ENCODE results near the gene SOST.
"Not testable (repeated sequence)": the region's sequence is repeated elsewhere in the genome, so short reads cannot be mapped to it uniquely, and the experiment has no call there.

Gene SOST

DNA sequence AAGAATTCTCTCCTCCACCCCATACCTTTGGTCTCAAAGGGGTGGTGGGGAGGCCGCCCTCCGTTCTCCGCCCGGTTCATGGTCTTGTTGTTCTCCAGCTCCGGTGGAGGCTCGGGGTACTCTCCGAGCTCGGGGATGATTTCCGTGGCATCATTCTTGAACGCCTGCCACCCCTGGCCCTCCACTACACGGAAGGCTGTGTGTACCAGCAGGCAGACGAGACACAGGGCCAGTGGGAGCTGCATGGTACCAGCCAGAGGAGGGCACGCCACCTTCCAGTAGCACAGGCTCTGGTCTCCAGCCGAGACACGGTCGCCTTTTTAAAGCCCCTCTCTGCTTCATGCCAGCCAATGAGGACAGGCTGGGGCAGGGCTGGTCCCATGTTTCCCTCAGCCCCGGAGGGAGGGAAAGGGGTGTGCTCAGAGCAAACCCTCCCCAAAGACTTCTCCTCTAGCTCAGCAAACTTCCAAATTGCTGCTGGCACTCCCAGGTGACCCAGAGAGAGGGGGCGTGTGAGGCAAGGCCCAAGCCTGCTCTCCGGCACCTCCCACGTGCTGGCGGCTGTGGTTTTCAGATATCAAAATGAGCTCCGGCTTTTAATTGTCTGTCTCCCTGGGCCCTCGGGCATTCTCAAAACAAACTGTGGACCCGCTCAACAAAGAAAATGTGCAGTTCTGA lies at the start of gene SOST:
Gene SOST, minus strand, starts transcription at position 295 of the 678 bp plus-strand sequence. Its CDS starts 50 bp downstream, at position 245.
- DNase-seq (ENCODE audit: low read depth) = no peak

DNA sequence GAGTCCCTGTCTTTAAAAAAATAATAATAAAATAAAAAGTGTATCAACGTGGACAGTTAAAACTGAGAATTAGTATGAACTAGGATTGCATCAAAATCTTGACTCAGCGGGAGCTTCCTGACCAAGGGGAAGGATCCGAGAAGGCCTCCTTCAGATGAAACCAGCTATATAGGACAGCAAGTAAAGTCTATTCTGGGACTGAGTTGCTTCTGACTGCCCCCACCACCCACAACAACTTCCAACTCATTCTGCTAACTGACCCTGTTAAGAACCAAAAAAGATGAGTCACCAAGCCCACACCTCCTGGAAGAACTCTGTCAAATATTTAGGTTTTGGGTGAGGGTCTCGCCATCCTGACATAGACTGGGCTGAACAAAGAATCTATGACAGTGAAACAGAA lies 49.5 kb upstream of the SOST start:
- DNase-seq (ENCODE audit: low read depth) = no peak

DNA sequence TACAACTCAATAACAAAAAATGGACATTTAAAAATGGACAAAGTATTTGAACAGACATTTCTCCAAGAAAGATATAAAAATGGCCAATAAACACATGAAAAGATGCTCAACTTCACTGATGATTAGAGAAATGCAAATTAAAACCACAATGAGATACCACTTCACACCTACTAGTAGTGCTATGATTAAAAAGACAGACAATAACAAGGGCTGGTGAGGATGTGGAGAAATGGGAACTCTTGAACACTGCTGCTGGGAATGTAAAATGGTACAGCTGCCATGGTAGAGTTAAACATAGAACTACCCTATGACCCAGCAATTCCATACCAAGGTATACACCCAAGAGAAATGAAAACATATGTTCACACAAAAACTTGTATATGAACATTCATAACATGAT lies 46.5 kb upstream of the SOST start:
- DNase-seq (ENCODE audit: low read depth) = no peak

DNA sequence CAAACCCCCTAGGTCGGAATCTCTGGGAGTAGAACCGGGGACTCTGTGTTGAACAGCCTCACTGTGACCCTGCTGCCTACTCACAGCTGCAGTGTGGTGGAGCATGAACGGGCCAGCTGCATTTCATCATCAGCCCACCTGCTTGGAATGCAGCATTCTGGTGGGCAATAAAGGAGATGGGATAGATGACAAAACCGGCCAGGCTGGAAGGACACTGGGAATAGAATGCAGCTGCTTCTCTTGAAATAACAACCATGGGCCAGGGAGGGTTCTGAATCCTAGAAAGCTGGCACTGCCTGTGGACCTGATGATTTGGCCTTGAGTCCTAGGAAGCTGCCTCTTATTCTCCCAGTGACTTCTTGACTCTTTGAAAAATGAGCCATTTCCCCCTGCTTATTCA lies 45.2 kb upstream of the SOST start:
- no peak for DNase-seq (ENCODE audit: low read depth)

DNA sequence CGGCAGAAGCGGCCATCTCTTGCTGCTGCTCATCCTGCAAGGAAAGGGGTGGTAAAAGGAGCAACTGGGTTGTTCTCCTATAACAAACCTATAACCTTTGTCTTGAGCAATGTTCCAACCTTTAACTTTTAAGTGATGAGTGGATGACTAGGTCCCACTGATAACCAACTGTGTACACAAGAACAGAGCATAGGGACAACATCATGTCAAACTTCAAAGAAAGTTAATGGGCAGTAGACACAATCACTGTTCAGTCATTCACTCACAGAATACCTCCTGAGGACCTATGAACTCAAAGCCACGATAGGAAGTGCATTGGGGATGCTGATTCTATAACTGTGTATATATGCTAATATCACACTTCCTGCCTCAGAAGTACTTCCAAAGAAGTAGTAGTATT lies 43.3 kb upstream of the SOST start:
- DNase-seq (ENCODE audit: low read depth) = no peak

DNA sequence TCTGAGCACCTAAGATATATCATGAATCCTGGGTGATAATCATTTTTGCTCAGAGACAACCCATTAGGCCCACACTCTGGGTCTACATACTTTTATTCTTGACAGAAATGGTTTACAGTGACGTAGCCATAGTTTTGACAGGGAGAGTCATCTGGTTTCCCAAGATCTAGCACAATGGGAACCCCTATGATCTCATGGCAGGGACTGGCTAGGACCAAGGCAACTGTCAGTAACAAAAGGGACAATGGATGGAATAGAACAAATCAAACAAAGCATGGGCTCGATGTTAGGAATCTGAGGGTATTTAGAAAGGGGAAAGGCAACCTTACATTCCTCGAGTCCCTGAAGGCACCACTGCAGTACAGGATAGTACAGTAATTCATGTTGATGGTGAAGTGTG lies 42.1 kb upstream of the SOST start:
- DNase-seq (ENCODE audit: low read depth) = no peak

DNA sequence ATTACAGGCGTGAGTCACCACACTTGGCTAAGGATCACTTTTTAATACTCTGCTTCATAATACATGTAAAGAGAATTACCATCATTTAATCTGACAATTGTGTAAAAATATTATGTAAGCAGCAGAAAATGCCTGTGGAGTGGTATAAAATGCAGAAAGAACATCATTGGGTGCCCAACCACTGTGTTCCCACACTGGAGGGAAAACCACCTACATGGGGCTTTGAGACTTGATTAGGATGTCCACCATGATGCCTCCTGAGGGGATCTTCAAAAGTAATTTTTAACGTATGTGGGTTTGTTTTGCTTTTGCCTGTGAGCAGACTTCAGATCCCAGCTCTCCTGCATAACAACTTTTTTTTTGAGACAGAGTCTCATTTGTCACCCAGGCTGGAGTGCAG lies 40.5 kb upstream of the SOST start:
- no peak for DNase-seq (ENCODE audit: low read depth)

DNA sequence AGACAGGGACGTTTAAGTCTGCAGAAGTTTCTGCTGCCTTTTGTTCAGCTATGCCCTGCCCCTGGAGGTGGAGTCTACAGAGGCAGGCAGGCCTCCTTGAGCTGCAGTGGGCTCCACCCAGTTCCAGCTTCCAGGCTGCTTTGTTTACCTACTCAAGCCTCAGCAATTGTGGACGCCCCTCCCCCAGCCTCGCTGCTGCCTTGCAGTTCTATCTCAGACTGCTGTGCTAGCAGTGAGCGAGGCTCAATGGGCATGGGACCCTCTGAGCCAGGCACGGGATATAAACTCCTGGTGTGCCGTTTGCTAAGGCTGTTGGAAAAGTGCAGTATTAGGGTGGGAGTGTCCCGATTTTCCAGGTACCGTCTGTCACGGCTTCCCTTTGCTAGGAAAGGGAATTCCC lies 39.4 kb upstream of the SOST start:
- not testable (repeated sequence) for DNase-seq (ENCODE audit: low read depth)

DNA sequence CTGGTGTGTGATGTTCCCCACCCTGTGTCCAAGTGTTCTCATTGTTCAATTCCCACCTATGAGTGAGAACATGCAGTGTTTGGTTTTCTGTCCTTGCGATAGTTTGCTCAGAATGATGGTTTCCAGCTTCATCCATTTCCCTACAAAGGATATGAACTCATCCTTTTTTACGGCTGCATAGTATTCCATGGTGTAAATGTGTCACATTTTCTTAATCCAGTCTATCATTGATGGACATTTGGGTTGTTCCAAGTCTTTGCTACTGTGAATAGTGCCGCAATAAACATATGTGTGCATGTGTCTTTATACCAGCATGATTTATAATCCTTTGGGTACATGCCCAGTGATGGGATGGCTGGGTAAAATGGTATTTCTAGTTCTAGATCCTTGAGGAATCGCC lies 34.1 kb upstream of the SOST start:
- DNase-seq (ENCODE audit: low read depth) = not testable (repeated sequence)

DNA sequence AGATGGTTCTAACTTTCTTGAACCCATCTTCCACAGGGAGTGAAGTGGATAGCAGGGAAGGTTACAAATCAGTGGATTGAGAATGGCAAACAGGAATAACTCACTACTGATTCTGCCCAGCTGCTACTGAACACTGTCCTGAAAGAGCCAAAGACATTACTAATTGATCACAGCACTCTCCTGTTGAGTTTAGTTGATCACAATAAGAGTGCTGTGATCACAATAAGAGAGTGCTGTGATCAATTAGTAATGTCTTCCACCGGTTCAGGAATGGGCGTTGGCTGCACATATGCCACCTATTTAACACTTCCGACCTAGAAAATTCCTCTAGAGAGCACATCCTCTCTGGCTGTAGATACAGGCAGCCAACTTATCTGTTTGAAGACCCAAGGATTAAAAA lies 33.0 kb upstream of the SOST start:
- peak; percentile 32 for DNase-seq (ENCODE audit: low read depth)

DNA sequence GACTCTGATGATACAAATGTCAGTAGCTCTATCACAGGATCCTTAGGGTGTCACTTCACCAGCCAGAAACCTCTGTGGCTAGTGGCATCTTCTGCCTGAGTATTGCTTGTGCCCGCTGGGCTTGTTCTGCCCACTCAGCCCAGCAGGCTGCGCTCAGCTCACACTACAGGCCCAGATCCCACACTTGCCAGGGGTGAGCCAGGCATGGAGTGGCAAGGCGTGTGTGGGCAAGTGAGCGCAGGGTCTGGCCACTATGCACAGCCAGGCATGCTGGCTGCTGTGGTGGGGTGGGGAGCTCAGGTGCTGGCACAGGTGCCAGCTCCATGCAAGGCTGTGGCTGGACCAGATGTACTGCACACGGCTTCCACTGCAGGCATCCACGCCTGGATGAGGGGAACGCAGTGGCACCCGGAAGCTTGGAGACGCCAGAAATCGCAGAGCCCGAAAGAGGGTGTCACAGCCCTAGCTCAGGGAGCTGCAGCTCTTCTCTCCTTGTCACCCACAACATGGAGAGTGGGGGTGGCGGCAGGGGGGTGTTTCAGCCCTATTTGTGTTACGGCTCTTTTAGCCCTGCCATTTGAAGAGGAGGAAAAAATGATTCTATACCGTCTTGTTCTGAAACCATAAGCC lies 31.8 kb upstream of the SOST start:
- no peak for DNase-seq (ENCODE audit: low read depth)

DNA sequence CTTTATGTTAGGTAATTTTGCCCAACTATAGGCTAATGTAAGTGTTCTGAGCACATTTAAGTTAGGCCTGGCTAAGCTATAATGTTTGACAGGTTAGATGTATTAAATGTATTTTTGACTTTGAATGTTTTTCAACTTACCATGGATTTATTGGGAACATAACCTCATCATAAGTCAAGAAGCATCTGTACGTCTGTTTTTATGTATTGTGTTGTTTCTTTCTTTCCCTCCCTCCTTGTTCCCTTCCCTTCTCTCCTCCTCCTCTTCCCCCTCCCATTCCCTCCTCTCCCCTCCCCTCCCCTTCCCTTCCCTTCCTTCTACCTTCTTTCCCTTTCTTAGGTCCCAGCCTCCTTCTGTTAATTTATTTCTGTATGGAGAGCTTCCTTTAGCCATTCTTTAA lies 30.9 kb upstream of the SOST start:
- no peak for DNase-seq (ENCODE audit: low read depth)

DNA sequence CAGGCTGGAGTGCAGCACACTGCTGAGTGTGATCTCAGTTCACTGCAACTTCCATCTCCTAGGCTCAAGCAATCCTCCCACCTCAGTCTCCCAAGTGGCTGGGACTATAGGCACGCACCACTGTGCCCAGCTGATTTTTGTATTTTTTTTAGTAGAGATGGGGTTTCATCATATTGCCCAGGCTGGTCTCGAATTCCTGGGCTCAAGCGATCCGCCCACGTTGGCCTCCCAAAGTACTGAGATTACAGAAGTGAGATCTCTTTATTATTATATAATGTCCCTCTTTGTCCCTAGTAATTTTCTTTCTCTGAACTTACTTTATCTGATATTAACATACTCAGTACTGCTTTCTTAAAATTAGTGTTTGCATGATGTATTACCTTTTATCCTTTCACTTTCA lies 29.9 kb upstream of the SOST start:
- no peak for DNase-seq (ENCODE audit: low read depth)

DNA sequence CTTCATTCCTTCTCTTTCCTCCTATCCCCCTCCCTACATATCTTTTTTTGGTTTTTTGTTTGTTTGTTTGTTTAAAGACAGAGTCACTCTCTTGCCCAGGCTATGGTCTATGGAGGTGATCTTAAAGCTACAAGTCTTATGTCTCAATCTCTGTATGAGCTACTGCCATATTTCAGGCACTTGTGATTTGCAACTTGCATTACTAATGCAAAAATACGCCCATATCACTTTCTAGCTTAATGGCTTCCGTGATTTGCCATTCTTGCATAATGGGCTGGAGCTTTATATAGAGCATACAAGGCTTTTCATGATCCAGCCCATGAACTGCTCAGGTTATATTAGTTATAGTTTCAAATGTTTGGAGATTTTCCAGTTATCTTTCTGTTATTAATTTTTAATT lies 29.1 kb upstream of the SOST start:
- no peak for DNase-seq (ENCODE audit: low read depth)

DNA sequence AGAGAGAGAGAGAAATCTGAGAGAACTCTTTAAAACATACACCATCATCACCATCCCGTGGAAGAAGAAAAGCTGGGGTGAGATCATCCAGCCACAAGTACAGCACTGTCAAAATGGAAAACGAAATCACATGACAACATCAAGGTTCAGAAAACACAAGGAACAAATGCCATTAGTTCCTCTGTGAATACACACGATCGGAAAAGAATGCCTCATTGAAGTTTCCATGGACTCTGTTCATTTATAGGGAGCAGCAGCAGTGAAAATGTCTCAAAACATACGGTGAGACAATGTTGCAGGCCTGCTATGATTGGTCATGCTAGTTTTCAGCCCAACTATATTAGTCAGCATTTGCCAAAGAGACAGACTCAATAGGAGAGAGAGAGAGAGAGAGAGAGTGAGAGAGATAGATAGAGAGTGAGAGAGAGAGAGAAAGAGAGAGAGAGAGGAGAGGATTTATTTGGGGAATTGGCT lies 26.1 kb upstream of the SOST start:
- no peak for DNase-seq (ENCODE audit: low read depth)

DNA sequence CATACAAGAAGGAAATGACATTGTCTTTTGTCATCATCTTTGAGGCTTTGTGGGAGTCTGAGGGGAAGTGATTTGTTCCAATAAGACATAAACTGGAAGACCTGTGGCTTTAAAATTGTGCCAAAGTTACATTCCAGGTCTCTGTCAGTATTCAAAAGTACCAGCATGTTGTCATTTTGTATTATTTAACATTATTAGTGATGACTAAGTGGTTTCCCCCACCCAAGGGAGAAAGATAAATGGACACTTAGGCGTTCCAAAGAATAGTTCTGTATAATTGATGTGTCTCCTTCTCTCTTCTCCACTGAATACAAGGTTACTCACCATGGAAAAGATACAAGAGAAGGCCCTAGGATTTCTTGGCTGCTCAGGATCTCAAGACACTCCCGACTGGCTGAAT lies 25.5 kb upstream of the SOST start:
- DNase-seq (ENCODE audit: low read depth) = no peak

DNA sequence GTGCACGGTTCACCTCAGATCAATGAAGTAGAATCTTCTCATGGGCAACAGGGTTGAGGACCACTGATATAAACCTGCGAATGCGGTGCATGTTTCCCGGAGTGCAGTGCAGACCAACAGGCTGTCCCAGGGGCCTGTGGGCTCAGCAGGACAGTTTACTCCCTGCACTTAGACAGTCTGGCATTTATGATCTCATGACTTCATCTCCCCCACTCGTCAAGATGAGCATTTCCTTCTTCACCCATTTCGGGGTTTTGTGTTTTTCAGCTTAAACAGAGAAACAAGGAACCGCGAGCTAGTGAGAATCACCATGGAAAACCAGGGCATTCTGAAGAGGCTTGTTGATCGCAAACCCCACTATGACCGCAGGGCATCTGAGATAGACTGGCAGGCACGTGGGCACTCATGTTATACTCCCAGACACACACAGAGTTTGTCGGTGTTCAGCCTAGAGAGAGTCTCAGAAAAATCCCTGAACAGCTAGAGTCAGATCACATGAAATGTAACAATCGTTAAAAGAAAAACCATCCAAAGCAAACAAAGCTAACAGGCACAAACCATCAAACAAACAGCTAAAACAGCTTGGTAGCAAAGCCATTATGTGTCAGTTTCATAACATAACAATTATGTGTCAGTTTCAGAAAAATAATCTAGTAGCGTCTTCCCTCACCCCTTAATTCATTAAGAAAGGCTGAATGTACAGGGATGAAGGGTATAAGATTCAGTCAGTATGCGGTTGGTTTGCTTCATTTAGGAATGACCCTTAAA lies 24.5 kb upstream of the SOST start:
- DNase-seq (ENCODE audit: low read depth) = no peak

DNA sequence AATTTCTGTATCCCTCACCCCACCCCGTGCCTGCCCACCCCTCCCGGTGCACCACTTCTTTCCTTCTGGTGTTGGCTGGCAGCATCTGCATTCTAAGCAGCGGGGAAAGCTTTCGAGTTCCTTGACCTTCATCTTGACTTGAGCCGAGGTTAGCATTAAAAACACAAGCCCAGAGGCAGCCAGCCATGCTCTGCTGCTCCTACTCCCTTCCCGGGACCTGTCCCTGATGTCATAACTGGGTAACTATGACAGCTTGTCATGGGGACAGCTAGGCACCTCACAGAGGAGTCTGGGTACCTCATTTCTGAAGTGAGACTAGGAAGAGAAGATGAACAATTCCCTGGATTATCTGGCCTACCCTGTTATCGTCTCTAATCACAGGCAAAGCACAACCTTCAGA lies 21.5 kb upstream of the SOST start, which contains the start of gene CFAP97D1:
Gene CFAP97D1, plus strand, starts transcription at position 301 of the 400 bp plus-strand sequence. Its CDS starts 28 bp downstream, at position 329.
- DNase-seq (ENCODE audit: low read depth) = no peak

DNA sequence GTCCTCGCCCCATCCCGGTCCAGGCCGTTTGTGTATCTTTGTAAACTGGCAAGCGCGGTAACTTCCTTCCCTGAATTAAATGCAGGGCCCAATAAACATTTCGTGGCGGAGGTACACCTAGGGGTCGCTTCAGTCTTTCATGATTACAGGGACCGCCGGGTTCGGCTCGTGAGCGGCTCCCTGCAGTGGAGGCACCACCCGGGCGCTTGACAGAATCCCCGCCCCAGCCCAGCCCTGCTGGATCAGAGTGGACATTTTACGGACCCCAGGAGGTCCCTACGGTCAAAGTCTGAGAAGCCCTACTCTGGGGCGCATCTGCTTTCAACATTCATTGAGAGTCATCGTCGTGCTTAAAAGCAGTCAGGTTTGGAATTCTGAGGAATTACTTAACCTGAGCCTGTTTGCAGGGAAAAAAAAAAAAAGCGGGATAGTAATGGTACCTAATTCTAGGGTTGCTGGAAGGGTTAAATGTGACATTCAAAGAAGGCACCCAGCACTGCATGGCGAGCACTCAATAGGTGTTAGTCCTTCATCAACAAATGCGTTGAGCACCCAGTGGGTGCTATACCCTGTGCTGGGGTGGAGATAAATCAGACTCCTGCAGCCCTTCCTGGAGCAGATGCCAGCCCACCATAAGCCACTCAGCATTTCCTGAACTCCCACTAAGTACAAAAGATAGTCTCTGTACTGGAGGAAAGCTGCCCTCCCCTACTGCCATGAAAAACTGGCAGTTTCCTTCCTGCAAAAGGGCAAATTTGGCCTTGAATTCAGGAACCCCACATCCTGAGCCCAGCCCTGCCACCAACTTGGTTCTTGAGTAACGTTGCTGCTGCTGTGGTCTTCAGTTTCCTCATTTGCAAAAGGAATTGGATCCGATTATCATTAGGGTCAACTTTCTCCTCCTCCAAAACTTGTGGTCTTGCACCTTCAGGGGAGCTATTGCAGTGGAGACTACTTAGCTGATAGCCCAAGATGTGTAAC lies 20.8 kb upstream of the SOST start:
- no peak for DNase-seq (ENCODE audit: low read depth)

DNA sequence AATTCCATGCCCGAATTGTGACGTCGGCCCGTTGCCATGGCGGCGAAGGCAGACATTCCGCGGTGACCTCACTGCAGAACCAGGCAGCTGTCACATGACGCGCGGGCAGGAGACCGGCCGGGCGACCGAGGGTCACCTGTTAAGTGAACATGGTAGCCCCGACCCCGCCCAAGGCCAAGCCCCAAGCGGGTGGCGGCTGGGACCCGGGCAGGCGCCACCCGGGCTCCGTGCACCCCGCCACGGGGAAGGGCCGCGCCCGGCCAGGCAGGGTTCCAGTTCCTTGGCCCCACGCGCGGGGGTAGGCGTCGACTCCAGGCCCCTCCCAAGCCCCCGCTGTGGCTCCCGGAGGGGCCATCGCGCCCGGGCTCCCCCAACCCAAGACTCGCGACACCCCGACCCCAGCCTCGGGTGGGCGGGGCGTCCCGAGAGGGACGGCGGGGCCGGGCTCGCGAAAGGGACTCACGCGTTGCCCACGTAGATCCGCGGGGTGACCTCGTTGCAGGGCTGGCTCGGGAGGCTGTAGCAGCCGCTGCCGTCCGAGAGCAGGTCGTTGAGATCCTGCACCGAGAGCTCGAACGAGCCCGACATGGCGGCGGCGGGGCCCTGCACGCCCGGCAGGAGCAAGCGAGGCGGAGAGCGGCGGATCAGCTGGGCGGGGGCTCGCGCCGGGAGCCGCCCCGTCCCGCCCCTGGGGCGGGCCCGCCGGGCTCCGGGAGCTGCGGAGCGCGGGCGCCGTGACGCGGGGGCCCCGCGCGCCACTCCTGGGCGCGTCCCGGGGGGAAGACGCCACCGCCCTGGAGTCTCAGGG lies 19.9 kb upstream of the SOST start, which contains the start of gene DUSP3:
Gene DUSP3, minus strand, starts transcription at position 641 of the 808 bp plus-strand sequence. Its CDS starts 53 bp downstream, at position 588.
- DNase-seq (ENCODE audit: low read depth) = peak; percentile 60
